Progenitor cell of endocrine pancreas (in vitro differentiated cells): ENCODE data around the gene LONP1. TPM values are rescaled to one million over a fixed set of nuclear protein-coding genes. Genes with fewer than 3 reads are reported as not detected.

Experiments used
- DNase-seq: peaks from one replicate; pipeline ENCODE4 v3.0.0; 2021; ENCODE audit warnings: low spot score; ENCODE audit not compliant: unreplicated experiment
- H3K27ac Mint-ChIP-seq: 2 replicates; pipeline ENCODE4 v1.8.0; 2021; ENCODE audit warnings: mild to moderate bottlenecking, moderate library complexity, mixed read lengths
- H3K27me3 Mint-ChIP-seq: 2 replicates; pipeline ENCODE4 v1.8.0; 2021; ENCODE audit warnings: mixed read lengths
- H3K36me3 Mint-ChIP-seq: 2 replicates; pipeline ENCODE4 v1.8.0; 2022; ENCODE audit warnings: mixed read lengths; ENCODE audit not compliant: insufficient read depth
- H3K4me1 Mint-ChIP-seq: 2 replicates; pipeline ENCODE4 v1.8.0; 2021; ENCODE audit warnings: low read depth, mixed read lengths
- H3K4me3 Mint-ChIP-seq: 2 replicates; pipeline ENCODE4 v1.8.0; 2021; ENCODE audit warnings: low read depth, mild to moderate bottlenecking, moderate library complexity, mixed read lengths
- H3K9me3 Mint-ChIP-seq: 2 replicates; pipeline ENCODE4 v1.8.0; 2021; ENCODE audit warnings: low read depth, mixed read lengths
- CTCF ChIP-seq: fragments of 200-600 bp; sonication (generic); IDR thresholded peaks from one replicate; pipeline ENCODE4 v1.5.0; 2021; ENCODE audit warnings: antibody characterized with exemption, mild to moderate bottlenecking; ENCODE audit not compliant: unreplicated experiment
- total RNA-seq: library from RNA; stranded (reverse); gene quantifications from 2 replicates; pipeline ENCODE4 v1.2.1, GENCODE V29; 2021

The LONP1 gene
- total RNA-seq, 1 donor from 2014 or later: 56.1 TPM

DNA sequence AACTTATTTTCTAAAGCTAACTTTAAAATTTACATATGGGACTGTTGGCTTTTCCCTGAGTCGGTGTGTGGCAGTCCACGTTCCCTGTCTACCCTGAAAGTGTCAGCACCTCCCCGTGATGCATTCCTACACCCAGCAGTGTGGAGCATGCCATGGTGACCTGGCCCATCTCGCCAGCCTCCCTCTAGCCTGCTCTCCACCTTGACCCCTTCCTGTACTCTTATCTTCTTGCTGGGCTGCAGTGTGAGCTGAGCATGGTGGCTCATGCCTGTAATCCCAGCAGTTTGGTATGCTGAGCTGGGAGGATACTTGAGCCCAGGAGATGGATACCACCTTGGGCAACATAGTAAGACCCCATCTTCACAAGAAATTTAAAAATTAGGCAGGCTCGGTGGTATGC, 65.0 kb downstream of the LONP1 start:
- no peaks in the 10 kb centered on the region for H3K9me3 Mint-ChIP-seq
- H3K27me3 Mint-ChIP-seq: no peaks in the 10 kb centered on the region
- H3K27ac Mint-ChIP-seq: peak overlapping the region; percentile 81
- H3K4me3 Mint-ChIP-seq: no peak overlapping the region
- H3K4me1 Mint-ChIP-seq: no peaks in the 10 kb centered on the region
- peaks cover 36% of the 10 kb centered on the region for H3K36me3 Mint-ChIP-seq
- TF ChIP-seq CTCF: no peak
- DNase-seq: no peak

DNA sequence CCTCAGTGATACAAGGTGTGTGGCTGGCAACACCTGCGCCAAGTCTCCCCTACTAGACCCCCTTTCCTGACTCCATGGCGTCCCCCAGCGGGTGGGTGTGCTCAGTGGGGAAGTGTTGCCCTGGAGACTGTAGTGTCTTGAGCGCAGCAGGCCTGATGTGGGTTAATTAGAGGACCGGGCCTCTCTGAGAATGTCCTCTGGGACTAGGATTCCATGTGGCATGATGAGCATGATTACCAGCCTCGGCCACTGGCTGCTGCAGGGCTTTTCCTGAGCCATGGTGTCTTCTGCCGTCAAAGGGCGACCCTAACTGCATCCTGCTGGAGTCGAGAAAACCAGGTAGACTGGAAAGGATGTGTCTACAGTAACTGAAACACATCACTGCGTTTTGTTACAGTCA, 67.7 kb downstream of the LONP1 start:
- no peaks in the 10 kb centered on the region for H3K27me3 Mint-ChIP-seq
- H3K4me1 Mint-ChIP-seq: no peaks in the 10 kb centered on the region
- H3K9me3 Mint-ChIP-seq: no peaks in the 10 kb centered on the region
- no peak for TF ChIP-seq CTCF
- H3K4me3 Mint-ChIP-seq: no peak overlapping the region
- no peak for DNase-seq
- H3K36me3 Mint-ChIP-seq: peaks cover 40% of the 10 kb centered on the region
- no peak overlapping the region for H3K27ac Mint-ChIP-seq

DNA sequence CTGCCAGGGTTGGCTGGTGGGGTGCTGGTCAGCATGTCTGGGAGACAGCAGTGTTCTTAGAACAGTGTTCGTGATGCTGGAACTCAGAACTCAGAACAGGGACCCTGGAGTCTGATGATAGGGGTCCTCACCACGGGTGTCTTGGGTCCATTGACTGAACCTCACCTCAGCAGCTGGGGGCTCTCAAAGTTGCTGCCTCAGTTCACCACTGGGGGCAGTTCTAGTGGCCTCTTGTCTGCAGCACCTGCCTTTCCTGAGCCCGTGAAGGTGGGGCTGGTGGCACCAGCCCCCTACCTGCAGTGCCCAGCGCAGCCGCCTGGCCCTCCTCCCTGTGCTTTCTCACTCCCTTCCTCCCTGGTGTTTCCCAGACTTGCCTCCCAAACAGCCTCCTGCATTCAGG, 68.6 kb downstream of the LONP1 start:
- TF ChIP-seq CTCF: no peak
- H3K27me3 Mint-ChIP-seq: no peaks in the 10 kb centered on the region
- H3K4me1 Mint-ChIP-seq: no peaks in the 10 kb centered on the region
- H3K9me3 Mint-ChIP-seq: no peaks in the 10 kb centered on the region
- H3K4me3 Mint-ChIP-seq: no peak overlapping the region
- peaks cover 48% of the 10 kb centered on the region for H3K36me3 Mint-ChIP-seq
- no peak overlapping the region for H3K27ac Mint-ChIP-seq
- no peak for DNase-seq

- Mint-ChIP-seq H3K27ac (no peak overlapping the region), H3K27me3 (no peaks in the 10 kb centered on the region), H3K9me3 (no peaks in the 10 kb centered on the region), H3K4me3 (no peak overlapping the region), H3K36me3 (peaks cover 44% of the 10 kb centered on the region), H3K4me1 (peaks cover 3% of the 10 kb centered on the region)
- no peak for TF ChIP-seq CTCF
- DNase-seq: no peak
Measured at GRCh38 chr19:5648464-5648863, 71.5 kb downstream of the LONP1 start.

- Mint-ChIP-seq H3K27me3 (no peaks in the 10 kb centered on the region), H3K36me3 (peaks cover 34% of the 10 kb centered on the region)
Measured at GRCh38 chr19:5646703-5647102, 73.2 kb downstream of the LONP1 start.

More at GRCh38 chr19:5646703-5647102, 73.2 kb downstream of the LONP1 start:
- no peak for DNase-seq
- Mint-ChIP-seq H3K4me3 (no peak overlapping the region), H3K27ac (no peak overlapping the region), H3K9me3 (no peaks in the 10 kb centered on the region), H3K4me1 (peaks cover 3% of the 10 kb centered on the region)
- TF ChIP-seq CTCF: no peak
